Hepatocyte (in vitro differentiated cells): Measurements from ENCODE around the gene ZNF544. TPM values are rescaled to one million over a fixed set of nuclear protein-coding genes. Genes with fewer than 3 reads are reported as not detected.

ENCODE experiments used
- DNase-seq: peaks from one replicate; pipeline ENCODE4 v3.0.0-alpha.2; 2016; ENCODE audit warnings: low spot score
- H2AFZ ChIP-seq: fragments of 200-600 bp; sonication (generic); 2 replicates; pipeline ENCODE4 v1.6.0; 2016; ENCODE audit warnings: antibody characterized with exemption, mild to moderate bottlenecking
- H3K27ac ChIP-seq: fragments of 200-600 bp; sonication (generic); 2 replicates; pipeline ENCODE4 v1.5.1; 2016; ENCODE audit warnings: mild to moderate bottlenecking
- H3K27me3 ChIP-seq: fragments of 200-600 bp; sonication (generic); 2 replicates; pipeline ENCODE4 v1.6.1; 2016
- H3K36me3 ChIP-seq: fragments of 200-600 bp; sonication (generic); replicated peaks from 2 replicates; pipeline ENCODE4 v1.5.1; 2016; ENCODE audit warnings: low read depth; ENCODE audit not compliant: insufficient read depth
- H3K4me1 ChIP-seq: fragments of 200-600 bp; sonication (generic); 2 replicates; pipeline ENCODE4 v1.5.1; 2016; ENCODE audit warnings: mild to moderate bottlenecking, moderate library complexity; ENCODE audit not compliant: insufficient read depth
- H3K4me2 ChIP-seq: fragments of 200-600 bp; sonication (generic); 2 replicates; pipeline ENCODE4 v1.6.0; 2016
- H3K4me3 ChIP-seq: fragments of 200-600 bp; sonication (generic); 2 replicates; pipeline ENCODE4 v1.5.1; 2016; ENCODE audit warnings: mild to moderate bottlenecking
- H3K79me2 ChIP-seq: fragments of 200-600 bp; sonication (generic); 2 replicates; pipeline ENCODE4 v1.6.0; 2017; ENCODE audit warnings: mild to moderate bottlenecking
- H3K9me2 ChIP-seq: fragments of 200-600 bp; sonication (generic); replicated peaks from 2 replicates; pipeline ENCODE4 v1.6.0; 2017; ENCODE audit warnings: mild to moderate bottlenecking; ENCODE audit not compliant: insufficient read depth
- H3K9me3 ChIP-seq: fragments of 200-600 bp; sonication (generic); 2 replicates; pipeline ENCODE4 v1.5.1; 2016; ENCODE audit warnings: low read depth, mild to moderate bottlenecking
- H4K20me1 ChIP-seq: fragments of 200-600 bp; sonication (generic); 2 replicates; pipeline ENCODE4 v1.6.0; 2016; ENCODE audit warnings: mild to moderate bottlenecking; ENCODE audit not compliant: insufficient read depth, poor library complexity, severe bottlenecking
- CTCF ChIP-seq: fragments of 200-600 bp; sonication (generic); IDR thresholded peaks from 2 replicates; pipeline ENCODE4 v1.5.1; 2016; ENCODE audit warnings: antibody characterized with exemption, mild to moderate bottlenecking; ENCODE audit not compliant: poor library complexity
- EZH2 ChIP-seq: fragments of 200-600 bp; sonication (generic); IDR thresholded peaks from 2 replicates; pipeline ENCODE4 v1.6.1; 2016; ENCODE audit warnings: antibody characterized with exemption, mild to moderate bottlenecking, borderline replicate concordance
- EZH2phosphoT487 ChIP-seq: fragments of 200-600 bp; sonication (generic); IDR thresholded peaks from one replicate; pipeline ENCODE4 v1.6.1; 2018; ENCODE audit warnings: antibody characterized with exemption, mild to moderate bottlenecking, low read depth, moderate library complexity; ENCODE audit not compliant: unreplicated experiment, severe bottlenecking
- WGBS: methylation state at CpG from one replicate; pipeline ENCODE4 v1.1.6; 2016; ENCODE audit warnings: low lambda C conversion rate; ENCODE audit errors: missing lambda C conversion rate; 5-methylcytosine and 5-hydroxymethylcytosine counted together
- polyA plus RNA-seq: library from polyadenylated mRNA; unstranded; fragments of >200 nt; fragmentation: Nextera tagmentation; extraction: Ambion mirVana; gene quantifications from 2 replicates; pipeline ENCODE4 v1.2.1, GENCODE V29; 2016
- total RNA-seq: library from RNA; depleted of rRNA; stranded (reverse); fragments of >200 nt; gene quantifications from 2 replicates; pipeline ENCODE4 v1.2.3, GENCODE V29; 2014

The ZNF544 gene
- 19.3 and 34.1 TPM in 2 replicates for total RNA-seq
- 12.3 and 17.2 TPM in 2 replicates for polyA plus RNA-seq

DNA sequence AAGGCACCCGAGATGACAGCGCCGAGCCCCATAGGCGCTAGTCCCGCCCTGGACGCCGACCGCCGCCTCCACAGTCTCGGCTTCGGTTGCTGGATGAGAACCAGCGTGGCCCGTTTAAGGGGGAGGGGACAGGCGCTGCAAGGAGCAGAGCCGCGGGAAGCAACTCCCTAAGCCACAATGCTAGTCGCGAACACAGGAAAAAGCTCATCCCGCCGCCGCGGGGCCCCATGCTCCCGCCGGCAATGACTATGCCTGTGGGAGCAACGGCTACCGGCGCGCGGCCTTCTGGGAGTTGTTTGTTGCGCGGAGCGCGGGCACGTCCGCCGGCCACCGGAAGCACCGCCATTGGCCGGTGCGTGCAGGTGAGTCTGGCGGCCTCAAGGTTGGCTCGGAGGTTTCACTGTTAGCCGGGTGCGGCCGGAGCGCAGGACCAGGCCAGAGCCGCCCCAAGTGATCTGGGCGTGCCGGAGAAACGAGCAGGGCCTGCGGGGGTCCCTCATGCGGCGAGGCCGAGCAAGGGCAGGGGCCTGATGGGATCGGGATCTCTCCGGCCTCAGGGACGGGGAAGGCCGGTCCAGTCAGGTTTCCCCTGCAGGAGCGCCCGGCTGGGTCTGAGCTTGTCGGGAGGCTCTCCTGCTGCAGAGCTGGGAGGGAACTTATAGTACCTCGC, at the start of gene ZNF544:
TSS of gene ZNF544 (plus strand) at position 330 of the 670 bp plus-strand sequence. CDS start 15,110 bp downstream, outside the sequence.
- Histone ChIP-seq H3K27ac (peak within 1 kb of the TSS; percentile 87), H3K9me3 (peaks cover 30% of the 10 kb centered on the region), H3K27me3 (no peaks in the 10 kb centered on the region), H3K4me2 (peak within 1 kb of the TSS; percentile 91), H2AFZ (peak within 1 kb of the TSS; percentile 92), H3K36me3 (peaks cover 8% of the 10 kb centered on the region), H4K20me1 (no peaks in the 10 kb centered on the region), H3K4me3 (peak within 1 kb of the TSS; percentile 73), H3K4me1 (peaks cover 5% of the 10 kb centered on the region), H3K9me2 (no peaks in the 10 kb centered on the region), H3K79me2 (peaks cover 15% of the 10 kb centered on the region)
- TF ChIP-seq EZH2phosphoT487 (no peak), CTCF (peak; percentile 7)
- WGBS = 1% methylated on average over 54 of the region's 62 CpGs
- DNase-seq = peak; percentile 91

GRCh38 chr19:58181902-58182576, 46.7 kb upstream of the ZNF544 start:
- no peak for DNase-seq
- H2AFZ ChIP-seq = no peak overlapping the region
- peaks cover 75% of the 10 kb centered on the region for H3K9me3 ChIP-seq
- H3K9me2 ChIP-seq = no peaks in the 10 kb centered on the region
- no peak for TF ChIP-seq EZH2
- peak; percentile 29 for TF ChIP-seq CTCF
- 71% methylated on average over 4 of the region's 4 CpGs for WGBS
- H3K4me2 ChIP-seq = peak overlapping the region; percentile 81
- no peaks in the 10 kb centered on the region for H3K4me1 ChIP-seq
- H3K4me3 ChIP-seq = peak overlapping the region; percentile 37
- no peaks in the 10 kb centered on the region for H3K27me3 ChIP-seq
- no peaks in the 10 kb centered on the region for H4K20me1 ChIP-seq
- H3K79me2 ChIP-seq = peaks cover 24% of the 10 kb centered on the region
- peaks cover 10% of the 10 kb centered on the region for H3K36me3 ChIP-seq
- H3K27ac ChIP-seq = peak overlapping the region; percentile 100

DNA sequence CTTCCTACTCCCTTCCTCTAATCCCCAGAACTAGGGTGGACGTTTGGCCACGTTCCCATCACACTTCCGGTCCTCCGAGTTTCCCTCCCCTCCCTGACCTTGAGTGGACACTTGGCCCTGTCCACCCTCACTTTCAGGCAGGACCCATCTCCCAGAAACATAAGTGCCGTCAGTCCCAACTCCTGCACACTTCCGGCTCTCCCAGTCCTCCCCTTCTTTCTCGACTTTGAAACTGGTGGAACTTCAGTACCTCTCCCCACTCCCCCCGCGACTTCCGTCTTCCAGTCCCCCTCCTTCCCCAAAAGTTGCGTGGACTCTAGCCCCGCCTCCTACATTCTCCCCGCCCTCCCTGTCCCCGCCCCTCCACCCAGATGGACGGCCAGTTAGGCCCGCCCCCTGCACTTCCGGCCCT, 46.1 kb upstream of the ZNF544 start:
- Histone ChIP-seq H2AFZ (no peak overlapping the region), H3K4me1 (no peaks in the 10 kb centered on the region), H3K27ac (peak overlapping the region; percentile 100), H3K4me2 (peak overlapping the region; percentile 81), H3K27me3 (no peaks in the 10 kb centered on the region), H4K20me1 (no peaks in the 10 kb centered on the region), H3K9me3 (peaks cover 73% of the 10 kb centered on the region), H3K36me3 (peaks cover 15% of the 10 kb centered on the region), H3K9me2 (no peaks in the 10 kb centered on the region), H3K4me3 (peak overlapping the region; percentile 37), H3K79me2 (peaks cover 24% of the 10 kb centered on the region)
- TF ChIP-seq EZH2 = no peak
- no peak for TF ChIP-seq CTCF
- TF ChIP-seq EZH2phosphoT487 = no peak
- DNase-seq = no peak
- WGBS = 41% methylated on average over 9 of the region's 17 CpGs
